Gastroesophageal sphincter (tissue), 3 donors: ENCODE results near the gene LDLRAD4.

Experiments
- CTCF ChIP-seq, 4 experiments: fragments of 200-600 bp in 2 of 4; fragments of 450-650 bp in 2 of 4; sonication (generic) in 1 of 4; IDR thresholded peaks; one replicate each; pipeline ENCODE4 v1.5.1; 2017 to 2019; ENCODE audit warnings: antibody characterized with exemption in 4 of 4, mild to moderate bottlenecking in 2 of 4, moderate library complexity in 2 of 4
- EP300 ChIP-seq: sonication (generic); formaldehyde crosslinking; IDR thresholded peaks from one replicate; pipeline ENCODE4 v1.6.1; 2017; ENCODE audit warnings: antibody characterized with exemption, mild to moderate bottlenecking
- POLR2A ChIP-seq, 2 donors: fragments of 450-650 bp; IDR thresholded peaks; one replicate each; pipeline ENCODE4 v1.6.1; 2017; ENCODE audit warnings: antibody characterized with exemption in 2 of 2, mild to moderate bottlenecking in 2 of 2, moderate library complexity in 1 of 2

GRCh38 chr18:13606604-13607254, 388.2 kb downstream of the LDLRAD4 start:
- TF ChIP-seq EP300: no peak
- TF ChIP-seq CTCF (IDR thresholded peaks at IDR 0.05): no peak
- TF ChIP-seq POLR2A (IDR thresholded peaks at IDR 0.05): no peak
